H9 (cell line): Measurements from ENCODE around the gene IGF1R. TPM values are rescaled to one million over a fixed set of nuclear protein-coding genes. Genes with fewer than 3 reads are reported as not detected.

Experiments used
- DNase-seq: peaks from one replicate; pipeline ENCODE4 v3.0.0-alpha.2; 2017
- H2AFZ ChIP-seq: one replicate; pipeline ENCODE4 v1.6.1; 2013; ENCODE audit warnings: mild to moderate bottlenecking, low read length, control low read depth, moderate library complexity
- H2AK5ac ChIP-seq: 2 replicates; pipeline ENCODE4 v1.6.1; 2013; ENCODE audit warnings: low read length, control low read depth, mixed read lengths; ENCODE audit not compliant: insufficient read length
- H2BK120ac ChIP-seq: one replicate; pipeline ENCODE4 v1.6.1; 2013; ENCODE audit warnings: low read depth, mild to moderate bottlenecking, low read length, control low read depth, inconsistent platforms; ENCODE audit not compliant: poor library complexity, severe bottlenecking
- H2BK12ac ChIP-seq: 2 replicates; pipeline ENCODE4 v1.6.1; 2013; ENCODE audit warnings: low read length, control low read depth, mixed read lengths, low read depth; ENCODE audit not compliant: insufficient read length
- H2BK15ac ChIP-seq: 2 replicates; pipeline ENCODE4 v1.6.1; 2013; ENCODE audit warnings: low read depth, low read length, control low read depth
- H2BK20ac ChIP-seq: one replicate; pipeline ENCODE4 v1.6.1; 2013; ENCODE audit warnings: low read depth, mild to moderate bottlenecking, low read length, control low read depth, inconsistent platforms; ENCODE audit not compliant: poor library complexity, severe bottlenecking
- H2BK5ac ChIP-seq: 2 replicates; pipeline ENCODE4 v1.6.1; 2013; ENCODE audit warnings: low read length, control low read depth, mixed read lengths; ENCODE audit not compliant: insufficient read length
- H3K14ac ChIP-seq: 2 replicates; pipeline ENCODE4 v1.6.1; 2013; ENCODE audit warnings: low read length, control low read depth; ENCODE audit not compliant: insufficient read depth
- H3K18ac ChIP-seq: 2 replicates; pipeline ENCODE4 v1.6.1; 2013; ENCODE audit warnings: low read depth, mild to moderate bottlenecking, mixed read lengths, low read length, control low read depth; ENCODE audit not compliant: insufficient read length
- H3K23ac ChIP-seq: 2 replicates; pipeline ENCODE4 v1.6.1; 2013; ENCODE audit warnings: low read length, control low read depth, mixed read lengths, low read depth; ENCODE audit not compliant: insufficient read length
- H3K23me2 ChIP-seq: 2 replicates; pipeline ENCODE4 v1.6.1; 2013; ENCODE audit warnings: low read depth, mild to moderate bottlenecking, mixed read lengths, low read length, control low read depth; ENCODE audit not compliant: insufficient read length, poor library complexity, severe bottlenecking
- H3K27ac ChIP-seq: 2 replicates; pipeline ENCODE4 v1.5.1; 2013; ENCODE audit warnings: low read length, control low read depth, mixed read lengths, low read depth; ENCODE audit not compliant: insufficient read length
- H3K27me3 ChIP-seq: 2 replicates; pipeline ENCODE4 v1.6.1; 2013; ENCODE audit warnings: low read length, control low read depth, inconsistent platforms; ENCODE audit not compliant: insufficient read depth
- H3K4ac ChIP-seq: 2 replicates; pipeline ENCODE4 v1.6.1; 2013; ENCODE audit warnings: low read depth, mild to moderate bottlenecking, control low read depth, inconsistent platforms, low read length, moderate library complexity
- H3K4me1 ChIP-seq: 2 replicates; pipeline ENCODE4 v1.6.1; 2013; ENCODE audit warnings: low read length, control low read depth, inconsistent platforms; ENCODE audit not compliant: insufficient read depth
- H3K4me2 ChIP-seq: 2 replicates; pipeline ENCODE4 v1.6.1; 2013; ENCODE audit warnings: low read length, control low read depth, mixed read lengths; ENCODE audit not compliant: insufficient read length, insufficient read depth
- H3K56ac ChIP-seq: 2 replicates; pipeline ENCODE4 v1.6.1; 2013; ENCODE audit warnings: low read depth, mild to moderate bottlenecking, mixed read lengths, low read length, control low read depth; ENCODE audit not compliant: insufficient read length
- H3K79me1 ChIP-seq: 2 replicates; pipeline ENCODE4 v1.6.1; 2013; ENCODE audit warnings: low read depth, mild to moderate bottlenecking, moderate library complexity, low read length, control low read depth, inconsistent platforms; ENCODE audit not compliant: insufficient read depth, poor library complexity, severe bottlenecking
- H3K79me2 ChIP-seq: 2 replicates; pipeline ENCODE4 v1.6.1; 2013; ENCODE audit warnings: low read length, control low read depth, inconsistent platforms; ENCODE audit not compliant: insufficient read depth
- H3K9ac ChIP-seq: 2 replicates; pipeline ENCODE4 v1.6.1; 2013; ENCODE audit warnings: low read length, control low read depth, mixed read lengths; ENCODE audit not compliant: insufficient read length; ENCODE audit errors: extremely low read depth
- H3K9me3 ChIP-seq: one replicate; pipeline ENCODE4 v1.6.1; 2013; ENCODE audit warnings: low read depth, low read length, inconsistent platforms; ENCODE audit not compliant: control insufficient read depth
- H3T11ph ChIP-seq: one replicate; pipeline ENCODE4 v1.6.1; 2013; ENCODE audit warnings: mild to moderate bottlenecking, low read length, control low read depth, inconsistent platforms
- H4K20me1 ChIP-seq: one replicate; pipeline ENCODE4 v1.6.1; 2013; ENCODE audit not compliant: control insufficient read depth, insufficient read length, insufficient read depth
- H4K5ac ChIP-seq: 2 replicates; pipeline ENCODE4 v1.6.1; 2013; ENCODE audit warnings: low read depth, mild to moderate bottlenecking, mixed read lengths, low read length, control low read depth; ENCODE audit not compliant: insufficient read length
- H4K8ac ChIP-seq: replicated peaks from 2 replicates; pipeline ENCODE4 v1.6.1; 2013; ENCODE audit warnings: low read length, control low read depth, mixed read lengths, low read depth; ENCODE audit not compliant: insufficient read length
- H4K91ac ChIP-seq: 2 replicates; pipeline ENCODE4 v1.6.1; 2013; ENCODE audit warnings: low read depth, mild to moderate bottlenecking, moderate library complexity, mixed read lengths, low read length, control low read depth; ENCODE audit not compliant: insufficient read length
- H3K27ac Mint-ChIP-seq, 3 experiments: 2 replicates in 2 of 3; 3 replicates in 1 of 3; pipeline ENCODE4 v1.8.0; 2020 to 2021; ENCODE audit warnings: mixed read lengths in 3 of 3, mild to moderate bottlenecking in 1 of 3, moderate library complexity in 1 of 3
- H3K27me3 Mint-ChIP-seq: 2 replicates; pipeline ENCODE4 v1.8.0; 2021; ENCODE audit warnings: low read depth, mild to moderate bottlenecking, moderate library complexity, mixed read lengths
- H3K36me3 Mint-ChIP-seq, 3 experiments: 2 replicates in 2 of 3; 3 replicates in 1 of 3; pipeline ENCODE4 v1.8.0; 2020 to 2021; ENCODE audit warnings: low read depth in 3 of 3, mixed read lengths in 3 of 3; ENCODE audit not compliant: insufficient read depth in 1 of 3
- H3K4me1 Mint-ChIP-seq, 2 experiments: 2 replicates each; pipeline ENCODE4 v1.8.0; 2020; ENCODE audit warnings: mixed read lengths in 2 of 2
- H3K4me3 Mint-ChIP-seq, 2 experiments: 2 replicates in 1 of 2; 3 replicates in 1 of 2; pipeline ENCODE4 v1.8.0; 2020 to 2021; ENCODE audit warnings: mild to moderate bottlenecking in 2 of 2, mixed read lengths in 2 of 2, moderate library complexity in 1 of 2
- H3K9me3 Mint-ChIP-seq, 2 experiments: 2 replicates in 1 of 2; 3 replicates in 1 of 2; pipeline ENCODE4 v1.8.0; 2020; ENCODE audit warnings: mild to moderate bottlenecking in 2 of 2, mixed read lengths in 2 of 2, moderate library complexity in 1 of 2
- CTCF ChIP-seq: fragments of 200-600 bp; sonication (generic); conservative IDR thresholded peaks from 3 replicates; pipeline ENCODE4 v1.8.0; 2021; ENCODE audit warnings: antibody characterized with exemption, mild to moderate bottlenecking
- WGBS: extraction: QIAGEN DNeasy Blood & Tissue Kit; methylation state at CpG from one replicate; pipeline ENCODE4 v1.1.7; 2013; ENCODE audit warnings: missing lambda C conversion rate, low lambda C conversion rate, mixed read lengths; ENCODE audit not compliant: insufficient read length; ENCODE audit errors: extremely low coverage; 5-methylcytosine and 5-hydroxymethylcytosine counted together
- total RNA-seq: library from RNA; stranded (reverse); gene quantifications from 2 replicates; pipeline ENCODE4 v1.2.1, GENCODE V29; 2021

Gene IGF1R
- total RNA-seq, 1 experiment from 2014 or later, result 70.0 TPM

DNA sequence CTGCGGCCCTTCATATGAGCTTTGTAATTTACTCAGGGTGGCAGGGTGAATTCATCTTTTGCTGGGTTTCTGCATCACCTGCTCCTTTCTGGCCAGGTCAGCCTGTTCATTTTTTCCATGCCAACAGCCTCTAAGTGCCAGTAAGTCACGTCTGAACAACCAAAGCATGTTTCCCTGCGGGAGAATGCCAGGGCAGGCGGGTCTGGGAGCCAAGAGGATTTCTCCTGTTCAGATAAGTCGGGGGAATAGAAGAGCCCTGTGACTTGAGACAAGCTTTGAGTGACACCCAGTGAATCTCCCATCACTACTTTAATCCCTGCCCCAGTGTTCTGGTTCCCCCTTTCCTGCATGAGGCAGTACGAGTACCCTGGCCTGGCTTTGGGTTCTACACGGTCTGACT is 206.2 kb downstream of the IGF1R start:
- no peak overlapping the region for H3K4ac ChIP-seq

More for the DNA sequence above, 206.2 kb downstream of the IGF1R start:
- TF ChIP-seq CTCF, result no peak
- Mint-ChIP-seq H3K27me3 (no peaks in the 10 kb centered on the region), H3K36me3 (no peaks in the 10 kb centered on the region), H3K4me1 (peaks cover 81 to 86% of the 10 kb centered on the region in 2 experiments), H3K9me3 (no peaks in the 10 kb centered on the region), H3K27ac (peak overlapping the region in 1 of 3 experiments; percentile 70; a peak in 1 of 7 replicates), H3K4me3 (peak overlapping the region in 1 of 2 experiments; percentile 92; a peak in 1 of 5 replicates)
- H4K20me1 ChIP-seq, result no peaks in the 10 kb centered on the region
- no peak for DNase-seq
- no peaks in the 10 kb centered on the region for H3K27me3 ChIP-seq
- no peak overlapping the region for H3K4me2 ChIP-seq
- no peak overlapping the region for H2AK5ac ChIP-seq
- H3T11ph ChIP-seq, result no peak overlapping the region
- no peaks in the 10 kb centered on the region for H3K9me3 ChIP-seq
- H2BK5ac ChIP-seq, result no peak overlapping the region
- no peak overlapping the region for H3K23ac ChIP-seq
- no peak overlapping the region for H4K91ac ChIP-seq
- H3K23me2 ChIP-seq, result peaks cover 4% of the 10 kb centered on the region
- no peak overlapping the region for H3K27ac ChIP-seq
- H3K9ac ChIP-seq, result no peak overlapping the region
- H3K18ac ChIP-seq, result no peak overlapping the region
- no peak overlapping the region for H3K56ac ChIP-seq
- H2BK12ac ChIP-seq, result no peak overlapping the region
- H2BK120ac ChIP-seq, result no peak overlapping the region
- no peak overlapping the region for H2BK20ac ChIP-seq
- no peak overlapping the region for H4K5ac ChIP-seq
- H3K79me2 ChIP-seq, result peaks cover 32% of the 10 kb centered on the region; the same call in 1 of the 2 replicates
- H4K8ac ChIP-seq, result no peak overlapping the region
- peaks cover 8% of the 10 kb centered on the region for H3K79me1 ChIP-seq
- H3K4me1 ChIP-seq, result peaks cover 24% of the 10 kb centered on the region; the same call in 1 of the 2 replicates
- H3K14ac ChIP-seq, result no peak overlapping the region
- H2AFZ ChIP-seq, result no peak overlapping the region
- no peak overlapping the region for H2BK15ac ChIP-seq
- no CpG with 5 or more reads among the region's 7 CpGs for WGBS
